Measurements from ENCODE around the gene TSHB.

GRCh38 chr1:115063228-115063901, 33.7 kb downstream of the TSHB start:
- TF ChIP-seq CTCF (IDR thresholded peaks at IDR 0.05) (no peak), POLR2AphosphoS5 (IDR thresholded peaks at IDR 0.05; ENCODE audit: low read depth, low read length) (no peak), TCF7L2 (IDR thresholded peaks at IDR 0.05; ENCODE audit: low read depth, low read length) (no peak), SIN3A (IDR thresholded peaks at IDR 0.05; ENCODE audit: borderline replicate concordance, insufficient read depth, low read depth, low read length) (no peak)
